HG02588 (cell line): ENCODE measurements around the gene RAD17.
"Not testable (repeated sequence)": the region's sequence is repeated elsewhere in the genome, so short reads cannot be mapped to it uniquely, and the experiment has no call there.

Source experiments
- ATAC-seq: cut with Tn5 transposase; IDR thresholded peaks from one replicate; pipeline ENCODE4 v1.9.1; 2021; ENCODE audit warnings: mild to moderate bottlenecking, moderate library complexity; ENCODE audit not compliant: unreplicated experiment

The RAD17 gene

DNA sequence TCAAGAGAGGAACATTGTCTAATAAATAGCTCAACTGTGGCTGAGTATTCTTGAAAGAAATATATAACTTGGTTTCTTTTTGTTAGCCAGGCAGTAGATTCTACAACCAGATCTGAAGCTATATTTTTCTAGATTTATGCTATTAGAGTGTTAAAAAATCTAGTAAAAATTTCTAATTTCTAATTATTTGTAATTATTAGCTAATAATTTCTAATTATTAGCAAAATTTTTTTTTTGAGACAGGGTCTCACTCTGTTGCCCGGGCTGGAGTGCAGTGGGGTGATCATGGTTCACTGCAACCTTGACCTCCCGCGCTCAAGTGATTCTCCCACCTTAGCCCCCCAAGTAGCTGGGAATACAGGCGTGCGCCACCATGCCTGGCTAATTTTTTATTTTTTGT is 2.8 kb downstream of the RAD17 start:
- ATAC-seq, result no peak

DNA sequence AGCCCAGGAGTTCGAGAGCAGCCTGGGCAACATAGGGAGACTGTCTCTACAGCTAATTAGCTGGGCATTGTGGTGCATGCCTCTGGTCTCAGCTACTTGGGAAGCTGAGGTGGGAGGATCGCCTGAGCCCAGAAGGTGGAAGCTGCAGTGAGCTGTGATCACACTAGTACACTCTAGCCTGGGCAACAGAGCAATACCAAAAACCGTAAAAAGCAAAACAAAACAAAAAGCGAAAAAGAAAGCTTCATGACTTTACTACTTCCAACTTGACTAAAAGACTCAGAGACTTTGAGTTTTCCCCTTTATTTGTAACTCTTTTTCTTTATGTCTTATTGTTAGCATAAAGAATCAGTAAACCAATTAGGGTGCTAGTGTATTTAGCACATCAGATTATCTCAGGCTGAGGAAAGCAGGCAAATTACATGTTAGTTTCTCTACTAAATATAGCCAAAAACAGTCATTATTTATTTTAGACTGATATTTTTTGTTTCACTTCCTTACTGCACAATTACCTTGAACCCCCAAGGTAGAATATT is 5.4 kb downstream of the RAD17 start:
- ATAC-seq, result peak; percentile 71

DNA sequence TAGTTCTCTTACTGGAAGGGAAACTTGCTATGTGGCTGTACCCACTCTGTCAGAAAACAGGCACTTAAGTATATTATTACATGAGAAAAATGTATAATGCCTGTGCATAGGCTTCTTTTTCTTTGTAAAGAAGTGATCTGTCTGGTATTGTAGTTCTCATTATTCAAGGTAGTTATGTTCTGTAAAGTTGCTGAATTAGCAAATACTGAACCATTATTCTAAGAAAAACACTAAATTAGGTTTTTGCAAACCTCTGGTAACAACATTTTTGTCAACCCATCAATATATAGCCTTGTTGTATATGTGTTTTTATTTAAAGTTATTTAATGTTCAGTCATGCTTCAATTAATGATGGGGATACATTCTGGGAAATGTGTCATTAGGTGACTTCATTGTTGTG is 8.8 kb downstream of the RAD17 start:
- ATAC-seq, result no peak

DNA sequence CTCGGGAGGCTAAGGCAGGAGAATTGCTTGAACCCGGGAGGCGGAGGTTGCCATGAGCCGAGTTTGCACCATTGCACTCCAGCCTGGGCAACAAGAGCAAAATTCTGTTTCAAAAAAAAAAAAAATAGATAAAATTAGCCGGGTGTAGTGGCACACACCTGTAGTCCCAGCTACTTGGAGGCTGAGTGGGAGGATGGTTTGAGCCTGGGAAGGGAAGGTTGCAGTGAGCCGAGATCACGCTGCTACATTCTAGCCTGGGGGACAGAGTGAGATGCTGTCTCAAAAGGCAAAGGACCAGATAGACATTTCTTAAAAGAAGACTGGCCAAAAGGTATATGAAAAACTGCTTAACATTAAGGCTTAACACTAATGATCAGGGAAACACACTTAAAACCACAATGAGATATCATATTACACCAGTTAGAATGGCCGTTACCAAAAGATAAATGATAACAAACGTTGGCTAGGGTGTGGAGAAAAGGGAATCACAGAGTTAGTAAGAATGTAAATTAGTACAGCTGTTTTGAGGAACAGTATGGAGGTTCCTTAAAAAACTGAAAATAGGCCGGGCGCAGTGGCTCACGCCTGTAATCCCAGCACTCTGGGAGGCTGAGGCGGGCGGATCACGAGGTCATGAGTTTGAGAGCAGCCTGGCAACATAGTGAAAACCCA is 35.2 kb downstream of the RAD17 start:
- ATAC-seq, result no peak

DNA sequence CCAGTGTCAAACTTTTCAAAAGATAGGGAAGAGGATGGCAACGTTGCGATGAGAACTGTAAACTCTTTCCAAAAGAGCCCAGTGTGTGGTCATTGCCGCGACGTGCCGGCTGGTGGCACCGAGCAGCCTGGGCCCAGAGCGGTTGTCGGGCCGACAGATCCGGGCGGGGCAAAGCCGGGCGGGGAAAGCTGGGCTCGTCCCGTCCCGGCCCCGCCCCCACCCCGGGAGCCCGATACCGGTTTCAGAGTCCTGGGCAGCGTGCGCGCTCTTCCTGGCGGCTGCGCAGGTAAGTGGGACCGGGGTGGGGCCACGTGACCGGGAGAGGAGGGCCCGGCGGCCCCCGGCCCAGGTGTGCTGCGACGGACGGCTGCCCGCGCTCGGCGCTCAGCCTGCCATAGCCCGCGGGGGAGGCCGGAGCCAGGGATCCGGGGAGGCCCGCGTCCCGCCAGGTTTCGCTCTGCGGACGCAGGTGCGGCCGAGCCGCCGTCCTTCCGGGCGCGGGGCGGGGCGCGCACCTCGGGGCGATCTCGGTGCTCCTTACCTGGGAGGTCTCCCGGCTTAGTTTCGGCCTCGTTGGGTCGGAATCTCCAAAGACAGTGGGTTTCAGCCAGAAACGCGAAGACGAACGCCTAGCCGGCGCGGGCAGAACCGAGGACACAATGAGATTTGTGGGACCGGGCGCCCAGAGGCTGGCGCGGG is 45.4 kb downstream of the RAD17 start, which contains the start of gene MARVELD2:
MARVELD2 (plus strand) TSS at position 232 of the 699 bp plus-strand sequence. CDS start 4,270 bp downstream, outside the sequence.
- ATAC-seq, result peak; percentile 62

DNA sequence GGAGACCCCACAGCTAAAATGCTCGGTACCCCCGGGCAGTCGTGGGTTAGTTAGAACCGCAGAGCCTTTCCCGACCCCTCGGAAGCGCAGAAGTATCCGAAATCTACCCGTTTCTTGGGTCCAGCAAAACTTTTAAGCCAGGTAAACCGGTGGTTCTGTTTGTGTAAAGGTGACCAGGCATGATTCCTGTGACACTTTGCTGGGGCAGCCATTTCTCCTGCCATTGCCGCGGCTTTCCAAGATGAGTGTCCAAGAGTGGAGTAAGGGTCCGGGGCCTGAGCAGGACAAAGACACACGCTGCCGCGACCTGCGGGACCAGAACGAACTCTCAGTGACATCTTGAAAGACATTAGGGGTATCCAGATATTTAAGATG is 46.0 kb downstream of the RAD17 start:
- ATAC-seq, result no peak

DNA sequence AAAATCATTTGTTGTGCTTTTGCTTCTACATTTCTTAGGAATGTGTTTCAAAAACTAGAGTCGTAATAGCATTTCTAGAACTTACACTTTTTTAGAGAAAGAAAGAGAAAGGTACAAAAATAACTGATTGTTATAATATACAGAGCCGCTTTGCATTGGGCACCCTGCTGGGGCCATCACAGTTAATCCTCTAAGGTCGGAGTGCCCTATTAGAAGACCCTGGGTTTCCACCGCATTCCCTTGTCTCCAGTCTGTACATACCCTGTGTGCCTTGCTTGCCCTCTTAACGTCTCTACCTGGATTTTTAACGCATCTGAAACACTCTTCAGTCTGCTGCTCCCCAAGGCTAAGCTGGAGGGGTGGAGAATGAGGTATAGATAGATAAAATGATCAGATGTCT is 46.6 kb downstream of the RAD17 start:
- no peak for ATAC-seq

DNA sequence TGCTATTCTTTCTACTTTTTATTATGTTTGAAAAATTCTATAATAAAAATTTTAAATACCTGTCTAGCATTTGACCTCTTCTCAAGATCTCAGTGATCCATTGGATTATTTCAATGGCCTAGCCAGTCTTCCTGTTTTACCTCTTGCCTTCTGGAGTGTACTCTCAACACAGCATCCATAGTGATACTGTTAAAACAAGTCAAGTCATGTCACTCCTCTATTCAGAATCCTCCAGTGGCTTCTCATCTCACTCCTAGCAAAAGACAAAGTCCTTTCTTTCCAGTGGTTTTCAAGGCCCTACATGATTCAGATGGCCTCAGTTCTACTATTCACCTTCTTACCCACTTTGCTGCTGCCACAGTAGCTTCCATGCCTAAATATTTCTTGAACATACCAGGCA is 47.1 kb downstream of the RAD17 start:
- no peak for ATAC-seq

DNA sequence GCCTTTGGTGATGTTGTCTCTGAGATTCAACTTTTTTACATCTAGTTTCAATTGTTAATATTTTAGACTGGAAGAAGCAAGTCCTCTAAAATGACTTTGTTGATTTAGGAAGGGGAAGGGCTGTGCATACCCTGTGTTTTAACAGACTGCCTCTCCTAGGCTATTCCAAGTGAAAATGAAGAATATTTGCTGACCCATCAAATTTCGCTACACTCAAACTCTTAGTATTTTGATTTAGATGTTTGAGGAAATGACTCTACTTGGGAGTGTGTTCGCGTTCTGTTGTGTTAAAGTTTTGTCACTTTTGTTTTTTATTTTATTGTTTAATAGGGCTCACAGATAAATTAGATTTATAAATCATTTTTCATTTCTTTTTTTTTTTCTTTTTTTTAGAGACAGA is 48.9 kb downstream of the RAD17 start:
- ATAC-seq, result no peak

DNA sequence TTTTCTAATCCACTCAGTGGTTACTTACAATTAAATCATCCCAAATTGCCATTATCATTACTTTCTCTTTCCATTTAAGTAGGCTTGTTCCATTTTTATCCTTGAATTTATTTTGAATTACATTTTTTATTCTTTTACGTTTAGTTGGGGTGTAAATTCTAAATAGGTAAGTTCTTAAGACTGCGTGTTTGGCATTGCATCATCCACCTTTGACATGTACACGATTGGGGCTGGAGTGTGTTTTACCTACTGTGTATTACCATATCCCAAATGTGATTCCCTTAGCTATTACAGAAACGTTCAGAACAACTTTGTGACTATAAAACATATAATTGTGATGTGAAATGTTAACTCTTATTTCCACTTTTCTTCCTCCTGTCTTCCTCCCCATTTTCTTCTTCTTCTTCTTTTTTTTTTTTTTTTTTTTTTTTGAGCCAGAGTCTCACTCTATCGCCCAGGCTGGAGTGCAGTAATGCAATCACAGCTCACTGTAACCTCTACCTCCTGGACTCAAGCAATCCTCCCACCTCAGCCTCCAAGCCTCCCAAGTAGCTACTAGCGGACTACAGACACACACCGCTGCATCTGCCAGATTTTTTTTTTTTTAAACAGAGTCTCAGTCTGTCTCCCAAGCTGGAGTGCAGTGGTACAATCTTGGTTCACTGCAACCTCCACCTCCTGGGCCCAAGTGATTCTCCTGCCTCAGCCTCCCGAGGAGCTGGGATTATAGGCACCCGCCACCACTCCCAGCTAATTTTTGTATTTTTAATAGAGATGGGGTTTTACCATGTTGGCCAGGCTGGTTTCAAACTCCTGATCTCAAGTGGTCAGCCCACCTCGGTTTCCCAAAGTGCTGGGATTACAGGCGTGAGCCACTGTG is 62.0 kb downstream of the RAD17 start:
- no peak for ATAC-seq

DNA sequence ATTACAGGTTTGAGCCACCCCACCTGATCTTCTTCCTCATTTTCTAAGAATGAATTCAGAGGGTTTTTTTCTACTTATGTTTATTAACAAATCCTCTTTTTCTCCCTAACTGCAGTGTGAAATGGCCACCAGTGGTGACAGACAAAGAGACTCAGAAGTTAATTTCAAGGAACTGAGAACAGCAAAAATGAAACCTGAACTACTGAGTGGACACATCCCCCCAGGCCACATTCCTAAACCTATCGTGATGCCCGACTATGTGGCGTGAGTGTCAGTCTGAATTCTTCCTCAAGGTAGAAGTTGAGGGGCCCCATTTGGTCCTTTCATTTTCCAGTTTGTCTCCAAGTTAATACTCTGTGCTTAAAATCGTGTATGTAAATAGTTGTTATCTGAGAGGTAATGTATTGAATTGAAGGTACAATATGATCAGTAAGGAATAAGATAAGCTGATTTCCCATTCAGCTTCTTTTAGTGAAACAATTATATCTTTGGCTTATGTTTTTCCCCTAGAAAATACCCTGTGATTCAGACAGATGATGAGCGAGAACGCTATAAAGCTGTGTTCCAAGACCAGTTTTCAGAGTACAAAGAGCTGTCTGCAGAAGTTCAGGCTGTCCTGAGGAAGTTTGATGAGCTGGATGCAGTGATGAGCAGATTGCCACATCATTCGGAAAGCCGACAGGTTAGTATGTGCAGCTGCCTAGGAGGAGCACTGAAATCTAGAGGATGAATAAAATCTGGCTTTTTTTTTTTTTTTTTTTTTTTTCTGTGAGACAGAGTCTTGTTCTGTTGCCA is 63.0 kb downstream of the RAD17 start:
- ATAC-seq, result peak; percentile 80

DNA sequence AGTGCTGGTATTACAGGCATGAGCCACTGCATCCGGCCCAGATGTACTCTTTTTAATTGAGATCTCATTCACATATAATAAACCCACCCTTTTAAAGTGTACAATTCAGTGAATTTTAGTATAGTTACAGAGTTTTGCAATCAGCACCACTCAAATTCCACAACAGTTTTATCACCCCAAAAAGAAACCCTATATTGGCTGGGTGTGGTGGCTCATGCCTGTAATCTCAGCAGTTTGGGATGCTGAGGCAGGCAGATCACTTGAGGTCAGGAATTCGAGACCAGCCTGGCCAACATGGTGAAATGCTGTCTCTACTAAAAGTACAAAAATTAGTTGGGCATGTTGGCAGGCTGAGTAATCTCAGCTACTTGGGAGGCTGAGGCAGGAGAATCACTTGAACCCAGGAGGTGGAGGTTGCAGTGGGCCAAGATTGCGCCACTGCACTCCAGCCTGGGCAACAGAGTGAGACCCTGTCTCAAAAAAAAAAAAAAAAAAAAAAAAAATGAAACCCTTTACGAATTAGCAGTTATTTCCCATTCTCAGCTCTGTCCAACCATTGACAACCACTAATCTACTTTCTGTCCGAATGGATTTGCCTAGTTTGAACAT is 65.8 kb downstream of the RAD17 start:
- ATAC-seq, result not testable (repeated sequence)

DNA sequence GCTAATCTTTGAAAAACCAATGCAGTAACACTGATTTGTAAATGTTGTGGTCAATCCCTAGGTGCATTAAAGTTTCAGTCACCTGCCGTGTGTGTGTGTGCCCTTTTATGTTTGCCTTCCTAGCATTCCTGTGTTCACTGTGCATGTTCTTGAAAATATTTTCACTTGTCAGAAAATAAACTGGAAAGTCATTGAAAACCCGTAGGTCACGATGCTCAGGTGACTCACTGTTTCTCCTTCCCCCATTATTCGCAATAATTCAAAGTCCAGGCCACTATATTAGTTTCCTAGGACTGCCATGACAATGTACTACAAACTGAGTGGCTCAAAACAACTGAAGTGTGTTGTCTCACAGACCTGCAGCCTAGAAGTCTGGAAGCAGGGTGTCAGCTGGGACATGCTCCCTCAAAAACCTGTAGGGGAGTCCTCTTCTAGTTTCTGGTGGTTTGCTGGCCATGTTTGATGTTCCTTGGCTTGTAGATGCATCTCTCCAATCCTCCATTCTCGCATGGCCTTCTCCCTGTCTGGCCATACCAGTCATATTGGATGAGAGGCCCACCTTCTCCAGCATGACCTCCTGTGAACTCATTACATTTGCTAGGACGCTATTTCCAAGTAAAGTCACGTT is 74.6 kb downstream of the RAD17 start:
- no peak for ATAC-seq

DNA sequence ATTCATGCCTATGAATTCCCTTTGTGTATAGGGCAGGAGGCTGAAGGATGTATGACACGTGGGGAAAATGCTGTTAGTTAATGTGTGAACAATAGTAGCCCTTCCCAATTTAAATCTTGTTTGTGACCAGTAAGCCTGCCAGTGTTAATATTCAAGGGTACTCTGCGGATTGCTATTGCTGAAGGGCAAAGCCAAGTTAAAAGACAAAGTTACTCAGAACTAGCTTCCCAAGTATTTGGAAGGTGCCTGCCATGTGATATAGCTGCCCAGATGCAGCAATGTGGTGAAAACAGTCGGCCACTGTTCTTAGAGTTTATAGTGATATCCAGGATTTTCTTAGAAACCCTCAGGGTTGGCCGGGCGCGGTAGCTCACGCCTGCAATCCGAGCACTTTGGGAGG is 79.9 kb downstream of the RAD17 start:
- ATAC-seq, result no peak

DNA sequence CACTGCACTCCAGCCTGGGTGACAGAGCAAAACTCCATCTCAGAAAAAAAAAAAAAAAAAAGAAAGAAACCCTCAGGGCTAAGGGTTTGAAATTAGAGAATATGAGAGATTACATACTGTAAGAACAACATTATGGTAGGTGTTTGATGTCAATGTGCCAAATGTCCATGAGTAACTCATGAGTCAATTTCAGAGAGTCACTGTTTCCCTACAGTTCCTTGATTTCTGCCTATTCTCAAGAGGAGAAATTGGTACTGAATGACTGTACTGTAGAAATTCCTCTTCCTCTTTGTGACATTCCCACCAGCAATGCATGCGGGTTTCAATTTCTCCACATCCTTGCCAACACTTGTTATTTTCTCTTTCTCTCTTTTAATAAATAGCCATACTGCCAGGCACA is 80.5 kb downstream of the RAD17 start:
- no peak for ATAC-seq

DNA sequence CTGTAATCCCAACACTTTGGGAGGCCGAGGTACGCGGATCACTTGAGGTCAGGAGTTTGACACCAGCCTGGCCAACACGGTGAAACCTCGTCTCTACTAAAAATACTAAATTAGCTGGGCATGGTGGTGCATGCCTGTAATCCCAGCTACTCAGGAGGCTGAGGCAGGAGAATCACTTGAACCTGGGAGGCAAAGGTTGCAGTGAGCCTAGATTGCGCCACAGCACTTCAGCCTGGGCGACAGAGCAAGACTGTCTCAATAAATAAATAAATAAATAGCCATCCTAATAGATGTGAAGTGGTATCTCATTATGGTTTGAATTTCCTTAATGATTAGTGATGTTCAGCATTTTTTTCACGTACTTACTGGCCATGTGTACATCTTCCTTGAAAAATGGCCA is 80.9 kb downstream of the RAD17 start:
- not testable (repeated sequence) for ATAC-seq

DNA sequence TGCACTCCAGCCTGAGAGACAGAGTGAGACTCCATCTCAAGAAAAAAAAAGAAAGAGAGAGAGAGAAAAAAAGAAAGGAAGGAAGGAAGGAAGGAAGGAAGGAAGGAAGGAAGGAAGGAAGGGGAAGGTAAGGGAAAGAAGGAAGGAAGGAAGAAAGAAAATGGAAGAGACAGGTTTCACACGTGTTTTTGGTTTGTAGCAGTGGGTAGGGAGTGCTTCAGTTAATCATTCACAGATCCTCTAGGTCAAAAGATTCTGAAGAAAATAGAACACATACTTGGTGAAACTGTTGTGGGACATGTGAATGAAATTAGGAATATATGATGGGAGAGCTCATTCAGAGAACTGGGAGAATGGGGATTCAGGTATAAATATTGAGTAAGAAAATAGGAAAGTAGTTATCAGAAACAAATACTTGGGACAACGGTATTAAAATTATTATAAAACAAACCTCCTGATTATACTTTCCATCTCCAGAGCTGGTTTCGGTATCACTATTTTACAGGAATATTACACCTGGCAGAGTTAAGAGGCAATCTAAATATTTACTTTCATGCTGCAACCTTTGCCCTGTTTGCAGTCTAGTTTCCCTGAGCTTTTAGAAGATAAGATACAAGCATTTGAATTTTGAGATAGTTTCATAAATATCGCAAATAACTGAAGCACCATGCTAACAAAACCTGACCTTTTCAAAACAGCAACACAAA is 82.5 kb downstream of the RAD17 start:
- ATAC-seq, result no peak

DNA sequence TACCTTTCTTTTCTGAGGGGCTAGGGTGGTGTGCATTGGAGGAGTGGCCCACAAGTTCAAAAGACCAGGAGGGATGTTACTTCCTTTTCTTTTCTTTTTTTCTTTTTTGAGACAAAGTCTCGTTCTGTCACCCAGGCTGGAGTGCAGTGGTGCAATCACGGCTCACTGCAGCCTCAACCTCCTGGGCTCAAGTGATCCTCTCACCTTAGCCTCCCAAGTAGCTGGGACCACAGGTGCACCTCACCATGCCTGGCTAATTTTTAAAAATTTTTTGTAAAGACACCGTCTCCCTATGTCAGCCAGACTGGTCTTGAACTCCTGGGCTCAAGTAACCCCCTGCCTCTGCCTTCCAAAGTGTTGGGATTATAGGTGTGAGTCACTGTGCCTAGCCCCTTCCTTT is 83.9 kb downstream of the RAD17 start:
- not testable (repeated sequence) for ATAC-seq
